ENCODE data around the gene HCK. TPM values are rescaled to one million over a fixed set of nuclear protein-coding genes. Genes with fewer than 3 reads are reported as not detected.

Gene HCK
- total RNA-seq, 4 donors from 2014 or later, result 3.0 to 16.9 (median 6.7) TPM

DNA sequence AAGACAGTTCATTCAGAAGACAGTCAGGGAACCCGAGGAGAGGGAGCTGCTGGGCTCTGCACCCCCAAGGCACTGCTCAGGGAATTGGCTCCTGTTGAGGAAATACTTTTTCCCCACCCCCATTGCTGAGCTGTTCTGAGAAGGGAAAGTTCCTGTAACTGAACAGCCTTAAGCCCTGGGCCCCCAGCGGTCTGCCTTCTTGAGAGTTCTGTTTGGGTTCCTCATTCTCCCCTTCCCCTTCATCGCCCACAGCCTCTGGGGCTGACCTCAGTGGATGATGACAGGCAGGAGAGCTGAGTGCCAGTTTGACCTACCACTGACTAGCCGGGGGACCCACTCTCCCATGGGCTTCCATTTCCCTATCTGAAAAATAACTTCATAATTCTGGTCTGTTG lies 10.7 kb downstream of the HCK start:
- H3K4me1 ChIP-seq, result no peaks in the 10 kb centered on the region
- no peaks in the 10 kb centered on the region for H3K36me3 ChIP-seq
- DNase-seq, result no peak
- TF ChIP-seq, protein P1, sequence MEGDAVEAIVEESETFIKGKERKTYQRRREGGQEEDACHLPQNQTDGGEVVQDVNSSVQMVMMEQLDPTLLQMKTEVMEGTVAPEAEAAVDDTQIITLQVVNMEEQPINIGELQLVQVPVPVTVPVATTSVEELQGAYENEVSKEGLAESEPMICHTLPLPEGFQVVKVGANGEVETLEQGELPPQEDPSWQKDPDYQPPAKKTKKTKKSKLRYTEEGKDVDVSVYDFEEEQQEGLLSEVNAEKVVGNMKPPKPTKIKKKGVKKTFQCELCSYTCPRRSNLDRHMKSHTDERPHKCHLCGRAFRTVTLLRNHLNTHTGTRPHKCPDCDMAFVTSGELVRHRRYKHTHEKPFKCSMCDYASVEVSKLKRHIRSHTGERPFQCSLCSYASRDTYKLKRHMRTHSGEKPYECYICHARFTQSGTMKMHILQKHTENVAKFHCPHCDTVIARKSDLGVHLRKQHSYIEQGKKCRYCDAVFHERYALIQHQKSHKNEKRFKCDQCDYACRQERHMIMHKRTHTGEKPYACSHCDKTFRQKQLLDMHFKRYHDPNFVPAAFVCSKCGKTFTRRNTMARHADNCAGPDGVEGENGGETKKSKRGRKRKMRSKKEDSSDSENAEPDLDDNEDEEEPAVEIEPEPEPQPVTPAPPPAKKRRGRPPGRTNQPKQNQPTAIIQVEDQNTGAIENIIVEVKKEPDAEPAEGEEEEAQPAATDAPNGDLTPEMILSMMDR (IDR thresholded peaks at IDR 0.05), result no peak
- TF ChIP-seq POLR2A (IDR thresholded peaks at IDR 0.05), result no peak
- peaks cover 0 to 57% (median 0%) of the 10 kb centered on the region in 4 donors for H3K27me3 ChIP-seq
- H3K27ac ChIP-seq, result peak overlapping the region in 2 of 4 donors; percentile 17 to 30
- no peak overlapping the region for H3K4me3 ChIP-seq
- H3K9me3 ChIP-seq, result no peaks in the 10 kb centered on the region
- intact Hi-C loops (cut with DNase I), result no loop called here
- 60 to 66% methylated on average over 4 of the region's 4 CpGs for WGBS, 2 donors

DNA sequence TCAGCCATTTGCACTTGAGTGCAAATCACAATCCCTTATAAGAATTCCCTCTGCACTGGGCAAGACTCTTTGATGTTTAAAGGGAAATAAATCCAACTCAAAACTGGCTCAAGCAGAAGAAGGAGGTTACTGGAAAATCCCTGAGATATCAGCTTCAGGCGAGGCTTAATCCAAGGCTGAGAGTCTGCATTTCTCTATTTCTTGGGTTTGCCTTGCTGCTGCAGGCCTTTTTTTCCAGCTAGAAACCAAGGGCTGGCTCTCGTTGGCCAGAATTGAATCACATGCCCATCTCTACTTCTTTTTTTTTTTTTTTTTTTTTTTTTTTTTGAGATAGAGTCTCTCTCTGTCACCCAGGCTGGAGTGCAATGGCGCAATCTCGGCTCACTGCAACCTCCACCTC lies 11.7 kb downstream of the HCK start:
- 58 to 83% methylated on average over 4 of the region's 4 CpGs for WGBS, 2 donors
- Histone ChIP-seq H3K27me3 (peaks cover 0 to 56% (median 0%) of the 10 kb centered on the region in 4 donors), H3K4me3 (no peak overlapping the region), H3K4me1 (no peaks in the 10 kb centered on the region), H3K9me3 (no peaks in the 10 kb centered on the region), H3K36me3 (no peaks in the 10 kb centered on the region), H3K27ac (peak overlapping the region in 1 of 4 donors; percentile 30)
- no peak for DNase-seq
- TF ChIP-seq POLR2A (IDR thresholded peaks at IDR 0.05), result no peak
- TF ChIP-seq, protein P1 (IDR thresholded peaks at IDR 0.05), result no peak
- intact Hi-C loops (cut with DNase I), result no loop called here

DNA sequence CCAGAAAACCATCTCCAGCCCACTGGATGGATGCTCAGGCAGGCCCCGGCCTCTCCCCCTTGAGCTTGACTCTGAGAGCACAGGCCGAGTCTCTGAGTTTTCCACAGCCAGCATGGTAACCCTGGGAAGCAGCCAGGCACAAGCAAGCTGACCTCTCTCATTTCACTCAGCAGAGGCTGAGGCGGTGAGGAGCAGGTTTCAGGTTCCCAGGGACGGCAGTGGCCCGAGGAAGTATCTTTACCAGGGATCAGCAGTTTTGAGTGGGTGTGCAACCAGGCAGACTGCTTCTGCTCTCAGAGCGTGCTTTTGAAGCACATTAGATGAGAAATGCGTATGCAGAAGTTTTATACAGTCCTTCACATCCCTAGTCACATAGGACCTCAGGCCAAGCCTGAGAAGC lies 12.6 kb downstream of the HCK start:
- intact Hi-C loops (cut with DNase I), result no loop called here
- 89 to 93% methylated on average over 1 to 2 of the region's 7 CpGs for WGBS, 2 donors

DNA sequence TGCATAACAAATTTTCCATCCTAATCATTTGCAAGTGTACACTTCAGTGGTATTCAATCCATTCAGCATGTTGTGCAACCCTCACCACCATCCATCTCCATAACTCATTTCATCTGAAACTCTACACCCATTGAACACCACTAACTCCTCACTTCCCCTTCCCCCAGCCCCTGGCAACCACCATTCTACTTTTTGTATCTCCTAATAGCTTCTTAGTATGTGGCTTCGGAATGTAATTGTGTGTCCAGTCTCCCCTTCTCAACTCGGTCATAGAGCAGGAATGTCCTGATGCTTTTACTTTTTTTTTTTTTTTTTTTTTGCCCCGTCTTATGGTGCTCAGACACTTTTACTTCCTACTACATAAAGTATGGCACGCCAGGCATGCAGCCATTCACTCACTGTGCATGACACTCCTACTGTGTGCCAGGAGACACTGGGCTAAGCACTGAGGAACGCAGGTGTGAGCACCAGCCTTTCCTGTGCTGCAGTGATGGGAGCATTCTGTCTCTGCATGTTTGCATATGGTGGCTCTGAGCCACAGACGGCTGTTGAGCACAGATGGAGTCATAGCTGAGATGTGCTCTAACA lies 15.3 kb downstream of the HCK start:
- WGBS, 2 donors, result 64 to 69% methylated on average over 5 to 6 of the region's 6 CpGs
- no peak for DNase-seq
- no peak overlapping the region for H3K27ac ChIP-seq
- TF ChIP-seq POLR2A (IDR thresholded peaks at IDR 0.05), result no peak
- TF ChIP-seq, protein P1 (IDR thresholded peaks at IDR 0.05), result no peak
- H3K4me3 ChIP-seq, result no peak overlapping the region
- intact Hi-C loops (cut with DNase I), result no loop called here
- H3K36me3 ChIP-seq, result no peaks in the 10 kb centered on the region
- no peaks in the 10 kb centered on the region for H3K9me3 ChIP-seq
- H3K27me3 ChIP-seq, result peaks cover 0 to 49% (median 0%) of the 10 kb centered on the region in 4 donors
- peaks cover 0 to 8% (median 0%) of the 10 kb centered on the region in 3 donors for H3K4me1 ChIP-seq

More for the DNA sequence above, 12.6 kb downstream of the HCK start:
- H3K9me3 ChIP-seq, result no peaks in the 10 kb centered on the region
- no peak overlapping the region for H3K4me3 ChIP-seq
- H3K27me3 ChIP-seq, result peaks cover 0 to 58% (median 0%) of the 10 kb centered on the region in 4 donors
- no peak for DNase-seq
- H3K27ac ChIP-seq, result no peak overlapping the region
- TF ChIP-seq, protein P1 (IDR thresholded peaks at IDR 0.05), result no peak
- no peak for TF ChIP-seq POLR2A (IDR thresholded peaks at IDR 0.05)
- H3K36me3 ChIP-seq, result no peaks in the 10 kb centered on the region
- H3K4me1 ChIP-seq, result no peaks in the 10 kb centered on the region

DNA sequence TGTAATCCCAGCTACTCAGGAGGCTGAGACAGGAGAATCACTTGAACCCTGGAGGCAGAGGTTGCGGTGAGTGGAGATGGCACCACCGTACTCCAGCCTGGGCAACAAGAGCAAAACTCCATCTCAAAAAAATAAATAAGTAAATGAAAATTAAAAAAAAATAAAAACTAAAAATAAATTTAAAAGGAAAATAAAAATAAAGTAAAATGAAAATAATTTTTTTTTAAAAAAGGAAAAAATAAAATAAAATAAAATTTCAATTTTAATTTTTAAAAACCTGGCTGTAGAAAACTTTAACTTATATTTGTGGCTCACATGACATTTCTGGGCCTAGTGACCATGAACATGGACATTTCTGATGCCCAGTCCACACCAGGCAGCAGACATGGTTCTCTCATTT lies 16.1 kb downstream of the HCK start:
- H3K27me3 ChIP-seq, result peaks cover 0 to 49% (median 0%) of the 10 kb centered on the region in 4 donors
- 94 to 100% methylated on average over 2 of the region's 2 CpGs for WGBS, 2 donors
- no peak for TF ChIP-seq POLR2A (IDR thresholded peaks at IDR 0.05)
- TF ChIP-seq, protein P1 (IDR thresholded peaks at IDR 0.05), result no peak
- H3K4me3 ChIP-seq, result no peak overlapping the region
- no peaks in the 10 kb centered on the region for H3K9me3 ChIP-seq
- H3K36me3 ChIP-seq, result no peaks in the 10 kb centered on the region
- H3K4me1 ChIP-seq, result peaks cover 0 to 8% (median 0%) of the 10 kb centered on the region in 3 donors
- intact Hi-C loops (cut with DNase I), result no loop called here
- H3K27ac ChIP-seq, result no peak overlapping the region
- DNase-seq, result no peak

All from esophagus squamous epithelium (tissue), 5 donors.